Loucy (cell line): ENCODE measurements around the gene CAMK1D.

Experiments used
- CTCF ChIP-seq: fragments of 200-600 bp; sonication (generic); conservative IDR thresholded peaks from 2 replicates; pipeline ENCODE4 v1.5.1; 2014; ENCODE audit warnings: mild to moderate bottlenecking, antibody characterized with exemption, low read length
- EZH2phosphoT487 ChIP-seq: fragments of 200-600 bp; IDR thresholded peaks from 2 replicates; pipeline ENCODE4 v1.6.1; 2018; ENCODE audit warnings: antibody characterized with exemption, mild to moderate bottlenecking, moderate library complexity, borderline replicate concordance

DNA sequence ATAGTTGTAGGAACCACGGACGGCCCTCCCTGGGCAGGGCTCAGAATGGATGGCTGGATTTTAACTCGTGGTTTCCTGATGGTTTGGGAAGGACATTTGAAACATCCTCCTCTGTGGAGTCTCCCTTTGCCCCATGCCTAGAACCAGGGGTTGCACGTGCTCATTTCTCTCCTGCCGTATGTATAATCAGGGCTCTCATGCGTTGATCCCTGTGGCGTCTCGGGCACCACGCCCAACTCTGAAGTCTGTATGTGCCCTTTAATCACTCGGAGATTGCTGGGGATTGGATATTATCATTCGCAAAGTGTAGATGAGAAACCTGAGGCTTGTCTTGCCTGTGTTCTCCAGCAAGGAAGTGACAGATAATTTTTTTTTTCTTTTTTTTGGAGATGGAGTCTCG is 257.1 kb downstream of the CAMK1D start:
- TF ChIP-seq CTCF (no peak), EZH2phosphoT487 (no peak)
